A549 treated with dexamethasone at 1 μM for 4 hours (cell line): ENCODE results near the gene UBR4. TPM values are rescaled to one million over a fixed set of nuclear protein-coding genes. Genes with fewer than 3 reads are reported as not detected.

Source experiments
- total RNA-seq: library from RNA; stranded (reverse); fragments of 200-300 nt; extraction: Qiagen RNA extraction; gene quantifications from 5 replicates; pipeline ENCODE4 v1.2.3, GENCODE V29; 2022

The UBR4 gene
- 80.7 to 120 TPM (median 104 TPM) in 5 replicates for total RNA-seq

DNA sequence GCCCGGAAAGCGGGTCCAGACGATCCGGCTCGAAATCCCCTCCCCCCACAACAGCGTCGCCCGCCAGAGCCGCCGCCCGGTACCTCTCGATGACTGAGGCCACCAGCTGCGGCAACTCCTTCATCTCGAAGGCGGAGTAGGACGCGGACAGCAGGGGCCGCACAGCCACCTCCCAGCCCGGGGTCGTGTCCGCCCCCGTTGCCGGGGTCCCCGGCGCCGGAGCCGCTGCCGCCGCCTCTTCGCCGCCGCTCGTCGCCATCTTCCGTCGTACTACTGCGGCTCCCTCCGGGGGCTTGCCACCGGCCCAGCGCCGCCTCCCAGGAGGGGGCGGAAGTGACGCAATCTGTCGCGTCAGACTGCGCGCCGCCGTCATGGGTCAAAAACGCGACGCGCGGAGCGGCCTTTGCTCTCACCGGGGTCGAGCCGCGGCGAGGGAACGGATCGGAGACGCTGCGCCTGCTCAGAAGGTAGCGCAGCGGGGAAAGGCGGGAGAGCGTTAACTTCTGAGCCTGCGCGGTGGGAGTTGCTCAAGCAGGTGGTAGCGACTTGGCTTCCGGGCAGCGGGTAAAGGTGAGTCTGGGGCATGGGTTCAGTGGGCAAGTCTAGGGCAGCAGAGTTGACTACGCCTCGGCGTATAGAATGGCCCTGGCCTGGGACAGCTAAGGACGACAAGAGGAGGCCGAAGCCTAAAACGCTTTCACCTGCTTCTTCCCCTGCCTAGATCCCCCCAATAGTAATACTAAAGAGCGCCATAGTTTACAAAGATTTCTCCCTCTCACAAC is at the start of gene UBR4:
Gene UBR4, minus strand, starts transcription at position 277 of the 782 bp plus-strand sequence. Its CDS starts 18 bp downstream, at position 259.

DNA sequence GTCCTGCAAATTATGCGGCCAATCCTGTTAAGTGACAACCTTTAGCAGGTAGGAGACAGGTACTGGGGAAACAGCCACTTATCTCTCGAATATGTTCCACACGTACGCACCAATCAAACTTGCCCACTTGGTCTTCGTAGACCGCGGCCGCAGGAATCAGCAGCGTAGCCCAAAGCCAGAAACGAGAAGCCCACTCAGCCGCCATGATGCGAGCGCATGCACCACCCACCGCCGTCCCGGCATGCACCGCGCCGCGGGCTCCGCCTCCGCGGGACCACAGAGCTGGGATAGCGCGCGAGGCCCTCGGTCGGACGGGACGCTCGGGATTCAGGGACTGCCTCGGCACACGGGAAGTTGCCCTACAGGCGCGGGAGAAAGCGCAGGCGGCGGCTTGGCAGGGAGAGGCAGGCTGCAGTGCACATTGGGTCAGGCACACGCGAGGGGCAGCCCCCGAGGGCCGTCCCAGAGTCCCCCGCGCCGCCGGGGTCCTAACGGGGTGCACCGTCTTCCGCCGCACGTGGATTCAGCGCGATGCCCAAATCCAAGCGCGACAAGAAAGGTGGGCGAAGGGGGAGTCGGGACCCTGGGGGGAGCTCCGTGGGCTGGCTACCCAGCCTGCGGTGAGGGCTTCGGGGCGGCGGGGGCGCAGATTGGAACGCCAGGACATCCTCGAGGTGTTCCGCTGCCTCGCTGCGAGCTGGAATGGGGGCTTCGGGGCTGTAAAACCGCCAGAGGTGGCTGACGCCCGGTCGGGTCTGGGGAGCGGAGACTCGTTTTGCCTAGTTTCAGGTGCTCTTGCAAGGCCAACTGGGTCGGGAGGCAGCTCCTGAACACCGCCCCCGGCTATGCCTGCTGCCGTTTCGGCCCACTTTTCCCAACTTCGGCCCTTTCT is 41.5 kb upstream of the UBR4 start, which contains the start of the genes EMC1 and MRTO4:
Gene EMC1, minus strand, starts transcription at position 220 of the 892 bp plus-strand sequence. Its CDS starts 15 bp downstream, at position 205.
Gene MRTO4, plus strand, starts transcription at position 501 of the 892 bp plus-strand sequence. Its CDS starts 31 bp downstream, at position 532.

Other genes with a start within 250 kb of the UBR4 start
- gene EMC1, start 41.3 kb upstream of the UBR4 start, total RNA-seq, result 24.3 to 40.7 TPM (median 39.4 TPM) in 5 replicates
- 61.2 to 64.8 TPM (median 63.2 TPM) in 5 replicates for gene MRTO4, start 41.5 kb upstream of the UBR4 start, total RNA-seq
- 0.07 to 0.16 TPM (median 0.13 TPM) in 5 replicates for gene AKR7A3, start 78.5 kb upstream of the UBR4 start, total RNA-seq
- 33.7 to 49.7 TPM (median 48.5 TPM) in 5 replicates for gene AKR7A2, start 101.9 kb upstream of the UBR4 start, total RNA-seq
- gene SLC66A1, start 102.1 kb upstream of the UBR4 start, total RNA-seq, result 15.8 to 22.6 TPM (median 21.1 TPM) in 5 replicates